NCI-H748 treated with DMSO at 0.1 percent for 48 hours (cell line): Measurements from ENCODE around the gene MDFI.

Experiments used
- DNase-seq: peaks from one replicate; lab custom pipeline; 2025; lab: John Stamatoyannopoulos, UW

The MDFI gene

DNA sequence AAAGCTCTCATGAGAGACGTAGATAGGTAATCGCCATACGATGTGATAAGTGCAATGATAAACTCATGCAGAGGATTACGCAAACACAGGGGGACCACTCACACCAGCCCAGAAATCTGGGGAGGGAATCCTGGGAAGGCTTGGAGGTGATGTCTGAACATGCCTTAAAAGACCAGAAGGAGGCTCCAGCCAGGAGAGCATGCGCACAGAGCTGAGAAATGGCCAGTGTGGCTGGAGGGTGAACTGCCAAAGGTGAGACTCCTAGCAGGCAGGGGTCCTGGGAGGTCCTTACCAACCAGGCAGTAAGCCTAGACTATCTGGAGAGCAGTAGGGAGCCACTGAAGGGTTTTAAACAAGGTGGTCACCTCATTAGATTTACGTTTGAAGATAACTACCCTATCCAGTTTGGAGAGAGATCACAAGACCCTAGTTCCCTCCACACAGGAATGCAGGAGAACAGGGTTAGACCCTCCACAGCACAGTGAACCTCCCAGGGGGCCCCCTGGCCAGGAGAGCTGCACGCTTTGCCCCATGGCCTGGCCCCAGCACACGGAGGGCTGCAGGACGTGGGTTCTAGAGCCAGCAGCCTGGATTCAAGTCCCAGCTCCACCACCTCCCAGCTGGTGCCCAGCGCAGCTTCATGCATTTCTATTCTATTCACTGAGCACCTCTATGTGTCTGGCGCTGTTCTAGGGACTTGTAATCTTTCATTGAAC, 13.1 kb downstream of the MDFI start:
- DNase-seq, result no peak

DNA sequence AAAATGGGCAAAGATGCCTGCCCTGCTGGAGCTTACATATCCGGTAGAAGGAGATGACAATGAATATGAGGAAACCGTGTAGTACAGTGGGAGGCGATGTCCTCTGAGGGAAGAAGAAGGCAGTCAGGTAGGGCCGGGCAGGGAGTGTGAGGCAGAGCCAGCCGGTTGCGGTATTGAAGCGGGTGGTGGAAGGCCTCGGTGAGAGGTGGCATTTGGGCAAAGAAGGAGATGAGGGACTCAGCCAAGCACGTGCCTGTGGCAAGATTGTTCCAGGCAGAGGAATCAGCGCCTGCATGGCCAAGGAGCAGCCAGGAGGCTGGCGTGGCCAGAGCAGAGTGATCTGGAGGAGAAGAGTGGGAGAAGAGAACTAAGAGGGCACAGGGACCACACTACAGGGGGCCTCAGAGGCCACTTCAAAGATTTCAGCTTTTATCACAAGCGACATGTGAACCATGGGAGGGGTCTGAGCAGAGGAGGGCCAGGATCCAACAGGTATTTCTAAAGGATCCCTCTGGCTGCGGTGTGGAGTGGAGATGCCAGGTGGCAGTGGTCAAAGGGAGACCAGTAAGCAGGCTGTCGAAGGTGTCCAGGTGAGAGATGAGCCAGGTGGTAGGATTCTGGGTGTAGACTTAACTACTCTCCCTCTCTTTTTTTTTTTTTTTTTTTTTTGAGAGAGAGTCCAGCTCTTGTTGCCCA, 13.8 kb downstream of the MDFI start:
- DNase-seq, result no peak

DNA sequence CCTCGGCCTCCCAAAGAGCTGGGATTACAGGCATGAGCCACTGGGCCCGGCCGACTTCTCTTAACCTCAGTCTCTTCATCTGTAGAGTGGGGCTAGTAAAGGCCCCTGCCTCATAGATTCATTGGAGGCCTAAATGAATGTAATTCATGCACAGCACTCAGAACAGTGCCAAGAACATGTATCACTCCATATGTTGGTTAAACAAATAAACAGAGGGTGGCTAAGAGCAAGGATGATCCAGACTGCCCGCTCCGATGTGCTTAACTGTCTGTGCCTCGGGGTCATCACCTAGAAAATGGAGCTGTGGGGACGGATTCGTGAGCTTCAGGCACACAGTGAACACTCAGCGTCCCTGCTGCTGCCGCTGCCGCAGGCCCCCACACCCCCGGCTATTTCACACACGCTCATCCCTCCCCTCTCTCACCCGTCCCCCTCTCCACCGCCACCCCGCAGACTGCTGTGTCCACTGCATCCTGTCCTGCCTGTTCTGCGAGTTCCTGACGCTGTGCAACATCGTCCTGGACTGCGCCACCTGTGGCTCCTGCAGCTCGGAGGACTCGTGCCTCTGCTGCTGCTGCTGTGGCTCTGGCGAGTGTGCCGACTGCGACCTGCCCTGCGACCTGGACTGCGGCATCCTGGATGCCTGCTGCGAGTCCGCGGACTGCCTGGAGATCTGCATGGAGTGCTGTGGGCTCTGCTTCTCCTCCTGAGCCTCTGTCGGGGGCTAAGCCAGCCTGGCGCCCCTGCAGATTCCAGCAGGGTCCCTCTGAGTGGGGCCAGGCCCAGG, 14.8 kb downstream of the MDFI start:
- DNase-seq, result no peak

DNA sequence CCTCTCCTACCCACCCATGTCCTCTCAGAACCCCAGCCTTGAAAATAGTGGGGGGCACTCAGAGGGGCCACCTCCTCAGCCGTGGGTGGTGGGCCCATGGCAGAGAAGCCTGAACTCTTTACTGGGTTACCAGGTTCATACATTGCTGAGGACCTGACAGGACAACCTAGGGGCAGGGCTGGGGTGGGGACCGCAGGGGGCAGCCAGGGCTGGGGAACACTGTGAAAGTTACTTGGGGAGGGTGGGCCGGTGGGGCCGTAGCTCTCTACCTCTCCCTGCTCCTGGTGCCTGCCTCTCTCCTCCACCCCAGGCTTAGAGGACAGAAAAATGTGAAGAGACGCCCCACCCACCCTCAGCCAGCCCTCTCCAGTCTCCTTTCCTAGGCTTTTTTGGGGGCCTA, 15.4 kb downstream of the MDFI start:
- DNase-seq, result no peak

DNA sequence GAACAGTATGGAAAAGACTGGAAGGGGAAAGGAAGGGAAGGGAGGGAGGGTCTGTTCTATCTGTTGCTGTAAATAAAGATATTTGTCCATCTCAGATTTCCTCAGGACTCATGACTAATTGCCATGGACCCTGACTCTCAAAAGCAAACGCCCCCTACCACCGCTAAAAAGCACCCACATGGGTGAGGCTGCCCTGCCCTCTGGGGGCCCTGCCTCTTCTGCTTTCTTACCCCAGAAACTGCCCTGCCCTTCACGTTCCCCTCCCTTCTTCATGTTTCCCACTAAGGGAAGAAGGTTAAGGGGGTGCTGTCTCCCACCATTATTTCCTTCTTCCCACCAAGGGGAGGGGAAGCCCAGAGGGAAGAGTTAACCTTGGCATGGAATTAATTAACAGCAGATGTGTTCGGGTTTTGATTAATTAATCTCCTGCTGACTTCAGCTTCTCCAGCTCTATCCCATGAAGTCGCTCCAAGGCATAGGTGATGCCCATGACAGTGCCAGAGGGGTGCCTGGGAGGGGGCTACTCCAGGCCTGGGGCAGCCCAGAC, 16.0 kb downstream of the MDFI start:
- no peak for DNase-seq

DNA sequence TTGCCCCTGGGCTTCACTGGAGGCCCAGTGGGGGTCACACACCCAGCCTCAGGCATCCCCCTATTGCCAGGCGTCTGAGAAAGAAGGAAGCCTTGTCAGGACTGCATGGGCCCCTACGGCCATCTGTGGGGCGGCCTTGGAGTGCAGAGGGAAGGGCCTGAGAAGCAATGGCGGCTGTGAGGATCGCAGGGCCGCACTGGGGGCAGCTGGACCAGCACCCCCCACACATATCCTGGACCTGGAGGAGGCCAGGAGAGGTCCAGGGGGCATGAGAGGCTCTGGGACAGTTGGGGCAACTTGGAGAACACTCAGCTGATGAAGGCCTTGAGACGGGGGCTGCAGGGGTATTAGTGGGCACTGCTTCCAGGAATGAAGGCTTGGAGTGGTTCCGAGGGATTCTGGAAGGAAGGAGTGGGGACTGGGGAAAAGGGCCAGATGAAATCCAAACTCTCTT, 16.5 kb downstream of the MDFI start:
- DNase-seq, result no peak

DNA sequence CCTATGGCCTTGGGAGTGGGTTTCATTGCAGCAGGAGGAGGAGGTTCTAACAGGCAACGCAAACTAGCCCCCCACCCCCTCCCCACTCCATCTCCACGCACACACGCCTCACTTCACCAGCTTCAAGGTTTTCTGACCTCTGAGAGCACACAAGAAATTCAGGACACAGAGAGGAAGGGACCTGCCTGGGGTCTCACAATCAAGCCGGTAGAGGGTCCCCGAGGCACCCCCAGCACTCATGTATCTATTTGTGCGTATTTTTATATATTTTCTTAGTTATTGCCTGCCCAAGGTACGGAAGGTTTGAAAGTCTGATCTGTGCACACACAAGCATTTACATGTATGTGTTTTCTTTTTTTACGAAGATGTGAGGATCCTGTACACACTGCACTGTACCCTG, 16.9 kb downstream of the MDFI start:
- no peak for DNase-seq

DNA sequence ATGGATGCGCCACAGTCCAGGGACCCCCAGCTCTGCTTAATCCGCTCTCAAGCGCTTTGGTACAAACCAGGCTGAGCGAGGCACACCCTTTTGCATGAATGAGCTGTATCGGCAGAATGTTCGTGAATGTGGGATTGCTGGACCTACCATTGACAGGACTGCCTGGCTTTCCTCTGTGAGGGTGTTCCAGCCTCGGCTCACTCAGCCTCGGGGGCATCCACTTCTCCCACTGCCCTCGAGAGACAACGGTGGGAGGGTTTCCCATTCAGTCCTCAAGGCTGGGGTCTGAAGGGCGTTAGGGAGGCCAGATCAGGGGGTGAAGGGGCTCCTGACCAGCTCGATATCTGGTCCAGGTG, 17.4 kb downstream of the MDFI start:
- DNase-seq, result no peak

DNA sequence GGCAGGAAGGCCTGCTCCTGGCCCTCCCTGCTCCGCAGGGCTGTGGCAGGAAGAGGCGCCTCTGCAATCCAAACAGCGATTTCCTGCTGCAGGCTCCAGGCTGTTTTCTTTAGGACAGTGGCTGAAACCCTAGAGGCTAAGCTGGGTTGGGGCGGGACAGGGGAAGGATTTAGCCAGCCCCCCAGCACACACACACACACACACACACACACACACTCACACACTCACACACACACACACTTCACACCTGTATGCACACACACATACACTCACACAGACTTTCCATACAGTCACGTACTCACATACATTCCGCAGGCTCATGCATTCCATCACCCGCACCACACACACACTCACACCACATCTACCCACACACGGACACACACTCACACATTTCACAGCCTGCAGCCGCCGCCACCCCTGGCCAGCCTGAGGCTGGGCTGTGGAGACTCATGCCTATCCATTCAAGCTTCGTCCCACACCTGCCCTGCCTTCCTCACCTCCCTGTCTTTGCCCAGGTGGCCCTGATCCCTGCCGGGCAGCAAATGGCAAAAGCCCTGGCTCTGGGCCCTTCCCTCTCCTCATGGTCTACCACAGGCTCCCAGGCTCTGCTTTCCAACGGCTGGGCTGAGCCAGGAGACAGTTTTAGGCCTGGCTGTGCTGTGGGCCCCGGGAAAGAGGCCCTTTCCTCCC, 17.9 kb downstream of the MDFI start:
- DNase-seq, result no peak

DNA sequence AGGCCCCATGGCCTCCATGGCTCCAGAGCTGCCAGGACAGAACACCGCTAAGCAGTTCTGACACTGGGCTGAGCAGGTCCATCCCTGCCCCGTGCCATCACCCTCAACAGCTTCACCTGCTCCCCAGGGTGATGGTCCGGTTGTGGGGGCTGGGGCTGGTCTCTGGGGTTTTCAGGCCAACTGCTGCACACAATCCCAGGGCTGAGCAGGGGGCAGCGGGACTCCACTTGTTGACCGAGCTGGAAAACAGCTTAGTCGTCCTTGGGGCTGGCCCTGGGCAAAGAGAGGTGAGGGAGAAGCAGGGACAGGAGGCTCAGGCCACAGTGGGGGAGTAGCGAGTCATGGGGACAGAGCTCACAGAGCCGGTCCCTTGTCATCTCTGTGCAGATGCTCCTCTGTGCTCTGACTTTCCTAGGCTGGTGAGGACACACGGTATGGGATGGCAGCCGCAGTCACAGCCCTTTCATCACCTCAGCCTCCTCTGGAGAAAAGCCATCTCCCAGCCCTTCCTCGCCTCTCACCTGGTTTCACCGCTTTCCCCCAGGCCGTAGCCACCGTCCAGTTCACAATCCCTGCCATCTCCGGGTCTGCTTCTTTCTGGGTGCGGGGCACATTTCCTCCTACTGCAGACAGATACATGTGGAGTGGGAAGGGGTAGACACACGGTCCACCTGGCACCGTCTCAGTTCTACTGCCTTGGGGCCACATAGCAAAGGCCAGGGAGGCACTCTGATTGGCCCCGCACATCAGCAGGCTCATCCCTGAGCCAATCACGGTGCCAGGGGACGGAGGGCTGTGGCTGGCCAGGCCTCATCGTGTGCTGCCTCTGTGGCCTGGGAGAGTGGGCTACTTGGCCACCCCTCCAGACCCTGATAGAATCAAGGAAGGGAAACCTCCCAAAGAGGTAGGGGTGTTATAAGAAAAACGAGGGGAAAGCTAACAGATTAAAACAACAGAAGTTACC, 19.1 kb downstream of the MDFI start:
- no peak for DNase-seq

DNA sequence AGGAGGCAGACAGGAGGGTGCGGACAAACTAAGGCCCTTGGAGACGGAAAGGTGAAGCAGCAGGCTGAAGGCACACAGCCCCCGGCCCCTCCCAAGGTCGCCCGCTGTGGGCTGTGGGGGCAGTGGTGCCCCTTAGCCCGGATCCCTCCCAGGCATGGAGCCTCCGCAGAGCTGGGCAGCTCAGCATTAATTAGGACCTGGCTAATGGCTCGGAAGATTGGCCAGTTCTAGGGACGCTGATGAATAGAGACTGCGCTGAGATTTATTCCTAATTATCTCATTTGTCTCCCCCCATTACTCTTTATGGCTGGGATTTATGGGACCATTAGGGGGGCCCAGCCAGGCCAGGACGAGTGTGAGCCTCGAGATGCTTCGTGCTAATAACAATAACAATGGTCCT, 20.4 kb downstream of the MDFI start:
- DNase-seq, result no peak

DNA sequence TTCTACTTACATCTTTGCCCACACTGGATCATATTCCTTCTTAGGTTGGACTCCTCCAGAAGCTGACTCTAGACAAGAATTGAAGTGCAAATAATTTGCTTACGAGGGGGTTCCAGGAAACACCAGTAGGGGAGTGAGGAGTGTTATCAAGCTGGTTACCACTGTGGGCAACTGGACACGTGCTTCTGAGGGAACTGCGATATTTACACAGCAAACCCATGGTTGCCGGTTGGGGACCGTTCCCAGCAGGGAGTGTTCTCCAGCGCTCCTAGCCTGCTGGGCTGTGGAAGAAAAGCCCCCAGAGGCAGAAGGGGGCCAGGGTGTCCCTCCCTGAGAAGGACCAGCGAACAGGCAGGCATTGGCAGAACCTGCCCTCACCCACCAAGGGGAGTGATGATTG, 21.7 kb downstream of the MDFI start:
- no peak for DNase-seq

DNA sequence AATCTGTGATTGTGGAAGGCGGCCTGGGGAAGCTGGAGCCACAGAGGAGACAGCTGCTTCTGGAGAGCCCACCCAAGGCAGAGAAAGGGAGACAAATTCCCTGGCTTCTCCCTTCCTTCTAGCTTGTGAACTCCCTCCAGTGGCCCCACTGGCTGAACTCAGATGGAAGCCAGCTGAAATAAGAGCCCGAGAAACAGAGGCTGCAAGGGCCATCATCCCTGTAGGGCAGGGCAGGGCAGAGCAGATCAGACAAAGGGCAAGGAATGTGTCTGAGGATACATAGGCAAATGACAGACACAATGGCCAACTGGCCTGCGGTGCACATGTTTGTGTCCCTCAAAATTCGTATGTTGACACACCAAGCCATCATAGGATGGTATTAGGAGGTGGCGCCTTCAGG, 25.3 kb downstream of the MDFI start:
- DNase-seq, result no peak

DNA sequence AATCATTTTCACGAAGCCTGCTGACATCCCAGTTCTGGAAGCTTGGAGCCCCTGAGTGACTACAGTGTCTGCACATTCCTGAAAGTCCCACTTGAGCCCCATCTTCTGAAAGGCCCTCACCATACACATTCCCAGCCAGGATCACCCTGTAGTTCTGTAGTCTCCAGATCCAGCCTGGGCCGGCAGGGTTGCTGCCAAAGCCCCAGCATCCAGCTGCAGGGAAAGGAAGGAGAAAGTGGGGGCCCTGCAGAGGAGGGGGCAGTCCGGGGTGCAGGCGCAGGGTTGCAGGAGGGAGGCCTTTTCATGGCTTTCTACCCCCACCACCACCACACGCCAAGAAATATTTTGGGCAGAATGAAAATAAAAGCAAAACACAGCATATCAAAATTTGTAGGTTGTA, 26.0 kb downstream of the MDFI start:
- no peak for DNase-seq

DNA sequence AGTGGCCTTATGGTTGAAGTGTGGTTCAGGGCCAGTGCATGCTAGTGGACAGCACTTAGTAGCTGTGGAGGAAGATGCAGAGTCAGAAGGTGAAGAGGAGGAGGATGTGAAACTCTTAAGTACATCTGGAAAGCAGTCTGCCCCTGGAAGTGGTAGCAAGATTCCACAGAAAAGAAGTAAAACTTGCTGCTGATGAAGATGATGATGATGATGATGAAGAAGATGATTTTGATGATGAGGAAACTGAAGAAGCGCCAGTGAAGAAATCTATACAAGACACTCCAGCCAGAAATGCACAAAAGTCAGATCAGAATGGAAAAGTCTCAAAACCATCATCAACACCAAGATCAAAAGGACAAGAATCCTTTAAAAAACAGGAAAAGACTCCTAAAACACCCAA, 28.9 kb downstream of the MDFI start:
- no peak for DNase-seq

DNA sequence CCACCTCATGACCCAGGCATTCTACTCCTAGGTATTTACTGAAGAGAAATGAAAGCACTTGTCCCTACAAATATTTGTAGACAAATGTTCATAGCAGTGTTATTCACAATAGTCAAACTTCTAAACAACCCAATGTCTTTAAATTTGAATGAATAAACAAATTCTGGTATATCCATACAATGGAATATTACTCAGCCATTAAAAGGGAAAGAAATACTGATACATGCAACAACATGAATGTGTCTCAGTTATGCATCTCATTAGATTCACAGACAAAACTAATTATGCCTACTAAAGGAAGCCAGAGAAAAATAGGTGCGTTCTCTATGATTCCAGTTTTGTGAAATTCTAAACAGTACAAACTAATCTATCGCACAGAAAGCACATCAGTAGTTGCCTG, 30.7 kb downstream of the MDFI start:
- no peak for DNase-seq

DNA sequence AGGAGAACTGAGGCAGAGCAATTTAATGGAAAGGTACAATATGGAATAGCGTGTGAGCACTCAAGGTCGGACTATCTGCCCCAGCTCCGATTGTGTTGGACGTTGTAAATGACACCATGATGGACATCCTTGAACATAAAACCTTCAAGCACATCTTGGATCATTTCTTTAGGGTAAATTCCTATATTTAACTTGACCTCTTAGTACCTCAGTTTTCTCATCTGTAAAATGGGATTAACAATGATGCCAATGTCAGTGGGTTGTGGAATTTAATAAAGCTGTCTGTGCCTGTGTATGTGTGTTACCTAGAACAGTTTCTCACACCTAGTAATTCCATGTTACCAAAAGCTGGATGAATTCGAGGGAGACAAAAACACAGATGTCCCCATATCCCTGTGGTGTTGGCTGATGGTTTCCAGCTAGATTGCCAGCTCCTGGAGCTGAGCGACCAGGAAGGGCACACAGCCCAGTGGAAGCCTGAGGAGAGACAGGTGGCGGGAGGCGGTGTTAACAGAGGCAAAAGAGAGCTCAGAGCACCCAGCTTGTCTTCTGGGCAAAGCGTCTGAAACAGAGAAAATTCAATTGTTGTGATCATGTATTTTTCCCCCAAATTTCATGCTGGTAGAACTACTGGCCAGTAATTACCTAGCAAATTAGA, 32.6 kb downstream of the MDFI start:
- no peak for DNase-seq

DNA sequence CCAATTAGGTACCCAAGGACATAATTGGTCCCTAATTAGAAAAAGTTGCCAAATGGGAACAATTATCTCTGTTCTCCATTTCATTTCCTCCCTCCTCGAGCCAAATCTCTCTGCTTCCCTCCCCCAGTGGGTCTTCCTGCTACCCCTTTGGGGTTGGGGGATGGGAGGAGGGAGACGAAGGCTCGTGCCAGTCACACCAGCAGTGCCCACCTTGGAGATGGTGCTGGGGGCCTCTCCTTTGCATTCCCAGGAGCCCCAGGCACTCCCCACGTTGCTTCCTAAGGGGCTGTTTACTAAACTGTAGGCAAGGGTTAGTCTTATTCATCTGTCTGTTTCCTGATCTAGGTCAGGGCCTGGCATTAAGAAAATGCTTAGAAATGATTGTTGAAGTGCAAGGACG, 33.1 kb downstream of the MDFI start:
- no peak for DNase-seq

DNA sequence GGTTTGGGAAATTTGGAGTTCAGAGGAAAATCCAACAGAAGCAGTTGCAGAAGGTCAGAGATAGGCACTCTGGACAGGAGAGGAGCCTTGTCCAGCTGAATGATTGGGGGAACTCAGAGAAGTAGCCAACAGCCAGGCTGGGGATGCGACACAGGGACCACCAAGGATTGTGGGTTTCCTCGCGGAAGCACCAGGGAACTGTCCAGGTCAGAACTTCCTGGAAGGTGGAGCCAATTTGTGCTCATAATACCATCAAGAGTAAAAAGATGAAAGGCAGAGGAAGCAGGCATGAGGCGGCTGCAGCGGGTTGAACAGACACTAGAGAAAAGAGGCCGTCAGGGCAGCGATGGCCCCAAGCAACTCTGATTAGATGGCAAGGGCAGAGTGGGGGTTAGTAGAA, 33.7 kb downstream of the MDFI start:
- no peak for DNase-seq
